Muscle layer of duodenum (tissue), 2 donors: ENCODE data around the gene FNBP1L.

Source experiments
- H3K27ac ChIP-seq: one replicate; pipeline ENCODE4 v1.7.0; 2013; ENCODE audit warnings: mild to moderate bottlenecking, low read length
- H3K27me3 ChIP-seq: one replicate; pipeline ENCODE4 v1.7.0; 2013; ENCODE audit warnings: low read depth, mild to moderate bottlenecking, control low read depth, low read length
- H3K36me3 ChIP-seq, 2 donors: one replicate each; pipeline ENCODE4 v1.7.0; 2013; ENCODE audit warnings: low read length in 2 of 2, control low read depth in 1 of 2, mild to moderate bottlenecking in 1 of 2; ENCODE audit not compliant: insufficient read depth in 2 of 2, control insufficient read depth in 1 of 2
- H3K4me1 ChIP-seq, 2 donors: one replicate each; pipeline ENCODE4 v1.7.0; 2013; ENCODE audit warnings: low read length in 2 of 2, mild to moderate bottlenecking in 2 of 2, control low read depth in 1 of 2, moderate library complexity in 1 of 2; ENCODE audit not compliant: insufficient read depth in 2 of 2, control insufficient read depth in 1 of 2
- H3K4me3 ChIP-seq, 2 donors: one replicate each; pipeline ENCODE4 v1.7.0; 2013; ENCODE audit warnings: low read length in 2 of 2, low read depth in 1 of 2, mild to moderate bottlenecking in 1 of 2
- H3K9me3 ChIP-seq, 2 donors: one replicate each; pipeline ENCODE4 v1.7.0; 2013; ENCODE audit warnings: low read length in 2 of 2, control low read depth in 1 of 2, mild to moderate bottlenecking in 1 of 2; ENCODE audit not compliant: control insufficient read depth in 1 of 2
- donor health status: healthy.

The FNBP1L gene

GRCh38 chr1:93575621-93576284 is 127.8 kb downstream of the FNBP1L start:
- Histone ChIP-seq H3K36me3 (peaks cover 21 to 47% of the 10 kb centered on the region in 2 donors), H3K4me1 (peaks cover 7 to 8% of the 10 kb centered on the region in 2 donors), H3K27ac (no peak overlapping the region)

GRCh38 chr1:93576346-93576745 is 128.4 kb downstream of the FNBP1L start:
- Histone ChIP-seq H3K27ac (no peak overlapping the region), H3K4me3 (no peak overlapping the region), H3K4me1 (peaks cover 7 to 8% of the 10 kb centered on the region in 2 donors), H3K36me3 (peaks cover 21 to 41% of the 10 kb centered on the region in 2 donors), H3K27me3 (no peaks in the 10 kb centered on the region), H3K9me3 (no peaks in the 10 kb centered on the region)

More at GRCh38 chr1:93575621-93576284, 127.8 kb downstream of the FNBP1L start:
- H3K9me3 ChIP-seq: no peaks in the 10 kb centered on the region
- no peaks in the 10 kb centered on the region for H3K27me3 ChIP-seq
- no peak overlapping the region for H3K4me3 ChIP-seq

GRCh38 chr1:93576746-93577145 is 128.8 kb downstream of the FNBP1L start:
- Histone ChIP-seq H3K36me3 (peaks cover 19 to 37% of the 10 kb centered on the region in 2 donors), H3K4me1 (peaks cover 7 to 8% of the 10 kb centered on the region in 2 donors), H3K27me3 (no peaks in the 10 kb centered on the region)

GRCh38 chr1:93577536-93578432 is 129.9 kb downstream of the FNBP1L start:
- Histone ChIP-seq H3K36me3 (peaks cover 26 to 36% of the 10 kb centered on the region in 2 donors), H3K4me1 (peaks cover 7 to 8% of the 10 kb centered on the region in 2 donors), H3K9me3 (no peaks in the 10 kb centered on the region), H3K27ac (no peak overlapping the region), H3K27me3 (no peaks in the 10 kb centered on the region), H3K4me3 (no peak overlapping the region)

More at GRCh38 chr1:93576746-93577145, 128.8 kb downstream of the FNBP1L start:
- H3K9me3 ChIP-seq: no peaks in the 10 kb centered on the region
- no peak overlapping the region for H3K27ac ChIP-seq
- no peak overlapping the region for H3K4me3 ChIP-seq

- peaks cover 7 to 8% of the 10 kb centered on the region in 2 donors for H3K4me1 ChIP-seq
- H3K9me3 ChIP-seq: no peaks in the 10 kb centered on the region
- H3K4me3 ChIP-seq: no peak overlapping the region
- H3K36me3 ChIP-seq: peaks cover 31 to 43% of the 10 kb centered on the region in 2 donors
- H3K27ac ChIP-seq: no peak overlapping the region
- H3K27me3 ChIP-seq: no peaks in the 10 kb centered on the region
Measured at GRCh38 chr1:93578433-93578830, 130.5 kb downstream of the FNBP1L start.

GRCh38 chr1:93578911-93579825 is 131.2 kb downstream of the FNBP1L start:
- no peak overlapping the region for H3K4me3 ChIP-seq
- H3K9me3 ChIP-seq: no peaks in the 10 kb centered on the region
- H3K27ac ChIP-seq: peak overlapping the region; percentile 49
- H3K36me3 ChIP-seq: peaks cover 31 to 46% of the 10 kb centered on the region in 2 donors
- peaks cover 7 to 8% of the 10 kb centered on the region in 2 donors for H3K4me1 ChIP-seq
- no peaks in the 10 kb centered on the region for H3K27me3 ChIP-seq

GRCh38 chr1:93579891-93580290 is 132.0 kb downstream of the FNBP1L start:
- Histone ChIP-seq H3K4me3 (no peak overlapping the region), H3K27ac (peak overlapping the region; percentile 49), H3K27me3 (no peaks in the 10 kb centered on the region), H3K36me3 (peaks cover 30 to 38% of the 10 kb centered on the region in 2 donors), H3K9me3 (no peaks in the 10 kb centered on the region), H3K4me1 (peaks cover 7 to 8% of the 10 kb centered on the region in 2 donors)

- H3K27me3 ChIP-seq: no peaks in the 10 kb centered on the region
Measured at GRCh38 chr1:93581917-93582850, 134.3 kb downstream of the FNBP1L start.

GRCh38 chr1:93584261-93585003 is 136.5 kb downstream of the FNBP1L start:
- H3K27me3 ChIP-seq: no peaks in the 10 kb centered on the region
- no peaks in the 10 kb centered on the region for H3K9me3 ChIP-seq
- H3K4me3 ChIP-seq: peak overlapping the region in 1 of 2 donors; percentile 35
- peak overlapping the region; percentile 83 for H3K27ac ChIP-seq
- peaks cover 0 to 7% of the 10 kb centered on the region in 2 donors for H3K4me1 ChIP-seq
- H3K36me3 ChIP-seq: peaks cover 29 to 42% of the 10 kb centered on the region in 2 donors

More at GRCh38 chr1:93581917-93582850, 134.3 kb downstream of the FNBP1L start:
- H3K9me3 ChIP-seq: no peaks in the 10 kb centered on the region
- H3K4me3 ChIP-seq: peak overlapping the region in 1 of 2 donors; percentile 21
- peak overlapping the region; percentile 80 for H3K27ac ChIP-seq
- H3K4me1 ChIP-seq: peaks cover 0 to 7% of the 10 kb centered on the region in 2 donors
- peaks cover 21 to 30% of the 10 kb centered on the region in 2 donors for H3K36me3 ChIP-seq
